Measurements from ENCODE around the gene LAMA1. TPM values are rescaled to one million over a fixed set of nuclear protein-coding genes. Genes with fewer than 3 reads are reported as not detected.

LAMA1 gene
- total RNA-seq, 1 experiment from 2014 or later, result not detected

DNA sequence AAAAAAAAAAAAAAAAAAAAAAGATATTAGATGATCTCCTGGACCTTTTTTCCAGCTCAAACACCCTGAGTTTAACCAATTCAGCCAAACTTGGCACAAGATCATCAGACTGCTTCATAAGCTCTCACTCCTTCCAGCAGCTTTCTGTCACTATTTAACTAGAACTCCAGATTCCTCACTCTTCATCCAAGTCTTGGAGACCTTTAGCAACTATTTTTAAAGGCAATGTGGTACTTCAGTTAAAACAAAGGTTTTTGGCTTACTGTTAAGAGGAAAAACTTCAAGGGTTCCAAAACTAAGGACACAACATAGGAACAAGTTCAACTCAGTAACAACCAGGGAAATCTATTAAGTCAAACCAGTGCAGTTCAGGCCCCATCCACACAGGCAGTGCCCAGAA, 23.2 kb downstream of the LAMA1 start:
- H3K9me3 ChIP-seq (ENCODE audit: insufficient read depth, low read depth), result no peaks in the 10 kb centered on the region
- CTCF ChIA-PET, result interaction anchor here (0.6 kb wide), 1 partner anchor 10 kb away, joined by 3 read pairs; no protein-coding TSS in a partner anchor
- no peak overlapping the region for H3K4me2 ChIP-seq
- H3K79me2 ChIP-seq (ENCODE audit: low read depth), result no peaks in the 10 kb centered on the region
- TF ChIP-seq, protein P1, sequence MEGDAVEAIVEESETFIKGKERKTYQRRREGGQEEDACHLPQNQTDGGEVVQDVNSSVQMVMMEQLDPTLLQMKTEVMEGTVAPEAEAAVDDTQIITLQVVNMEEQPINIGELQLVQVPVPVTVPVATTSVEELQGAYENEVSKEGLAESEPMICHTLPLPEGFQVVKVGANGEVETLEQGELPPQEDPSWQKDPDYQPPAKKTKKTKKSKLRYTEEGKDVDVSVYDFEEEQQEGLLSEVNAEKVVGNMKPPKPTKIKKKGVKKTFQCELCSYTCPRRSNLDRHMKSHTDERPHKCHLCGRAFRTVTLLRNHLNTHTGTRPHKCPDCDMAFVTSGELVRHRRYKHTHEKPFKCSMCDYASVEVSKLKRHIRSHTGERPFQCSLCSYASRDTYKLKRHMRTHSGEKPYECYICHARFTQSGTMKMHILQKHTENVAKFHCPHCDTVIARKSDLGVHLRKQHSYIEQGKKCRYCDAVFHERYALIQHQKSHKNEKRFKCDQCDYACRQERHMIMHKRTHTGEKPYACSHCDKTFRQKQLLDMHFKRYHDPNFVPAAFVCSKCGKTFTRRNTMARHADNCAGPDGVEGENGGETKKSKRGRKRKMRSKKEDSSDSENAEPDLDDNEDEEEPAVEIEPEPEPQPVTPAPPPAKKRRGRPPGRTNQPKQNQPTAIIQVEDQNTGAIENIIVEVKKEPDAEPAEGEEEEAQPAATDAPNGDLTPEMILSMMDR (conservative IDR thresholded peaks at IDR 0.05), result no peak
- TF ChIP-seq EZH2 (IDR thresholded peaks at IDR 0.05; ENCODE audit: low read depth), result no peak
- H3F3A ChIP-seq (ENCODE audit: insufficient read depth, low read depth), result no peaks in the 10 kb centered on the region
- no peak overlapping the region for H2AFZ ChIP-seq
- H3K4me1 ChIP-seq (replicated peaks; ENCODE audit: insufficient read depth), result no peaks in the 10 kb centered on the region
- no peak overlapping the region for H3K27ac ChIP-seq
- POLR2A ChIA-PET (ENCODE audit: unreplicated experiment), result no interaction called here
- H3K4me3 ChIP-seq, result no peak overlapping the region
- H3K36me3 ChIP-seq (ENCODE audit: low read depth), result no peaks in the 10 kb centered on the region
- H3K27me3 ChIP-seq (ENCODE audit: insufficient read depth, low read depth), result peaks cover 69% of the 10 kb centered on the region
- intact Hi-C loops (cut with micrococcal nuclease; ENCODE audit: unreplicated experiment), result no loop called here
- no TSS peak for BruUV-seq (replicated peaks)
- H4K20me1 ChIP-seq (ENCODE audit: insufficient read depth), result no peaks in the 10 kb centered on the region
- DNase-seq, result no peak
- no peaks in the 10 kb centered on the region for H3K9me2 ChIP-seq (ENCODE audit: insufficient read depth)

DNA sequence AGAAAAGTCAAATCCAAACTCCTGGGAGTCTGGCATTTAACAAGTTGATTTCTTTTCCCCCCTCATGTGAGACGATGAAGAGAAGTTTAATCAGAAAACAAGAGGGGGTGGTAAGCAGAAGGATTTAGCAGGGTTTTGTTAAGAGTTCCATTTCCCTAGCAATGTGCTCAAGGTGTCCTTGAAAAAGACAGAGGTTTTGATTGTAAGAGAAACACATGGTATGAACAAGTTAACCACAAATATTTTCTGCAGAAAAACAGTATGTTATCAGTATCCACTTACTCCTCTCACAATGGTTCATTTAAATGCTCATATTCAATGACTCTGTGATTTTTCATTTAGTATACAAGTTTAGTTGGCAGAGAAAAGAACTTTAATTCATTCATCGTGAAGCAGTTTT, 26.8 kb downstream of the LAMA1 start:
- H3F3A ChIP-seq (ENCODE audit: insufficient read depth, low read depth), result no peaks in the 10 kb centered on the region
- no peaks in the 10 kb centered on the region for H3K9me3 ChIP-seq (ENCODE audit: insufficient read depth, low read depth)
- no TSS peak for BruUV-seq (replicated peaks)
- intact Hi-C loops (cut with micrococcal nuclease; ENCODE audit: unreplicated experiment), result no loop called here
- no peak overlapping the region for H3K4me3 ChIP-seq
- no peak overlapping the region for H3K27ac ChIP-seq
- DNase-seq, result no peak
- H4K20me1 ChIP-seq (ENCODE audit: insufficient read depth), result no peaks in the 10 kb centered on the region
- TF ChIP-seq, protein P1 (conservative IDR thresholded peaks at IDR 0.05), result no peak
- TF ChIP-seq EZH2 (IDR thresholded peaks at IDR 0.05; ENCODE audit: low read depth), result no peak
- H2AFZ ChIP-seq, result no peak overlapping the region
- H3K36me3 ChIP-seq (ENCODE audit: low read depth), result no peaks in the 10 kb centered on the region
- H3K27me3 ChIP-seq (ENCODE audit: insufficient read depth, low read depth), result peaks cover 88% of the 10 kb centered on the region
- H3K4me1 ChIP-seq (replicated peaks; ENCODE audit: insufficient read depth), result no peaks in the 10 kb centered on the region
- ChIA-PET CTCF (no interaction called here), POLR2A (ENCODE audit: unreplicated experiment) (no interaction called here)
- no peaks in the 10 kb centered on the region for H3K79me2 ChIP-seq (ENCODE audit: low read depth)
- no peaks in the 10 kb centered on the region for H3K9me2 ChIP-seq (ENCODE audit: insufficient read depth)
- no peak overlapping the region for H3K4me2 ChIP-seq

DNA sequence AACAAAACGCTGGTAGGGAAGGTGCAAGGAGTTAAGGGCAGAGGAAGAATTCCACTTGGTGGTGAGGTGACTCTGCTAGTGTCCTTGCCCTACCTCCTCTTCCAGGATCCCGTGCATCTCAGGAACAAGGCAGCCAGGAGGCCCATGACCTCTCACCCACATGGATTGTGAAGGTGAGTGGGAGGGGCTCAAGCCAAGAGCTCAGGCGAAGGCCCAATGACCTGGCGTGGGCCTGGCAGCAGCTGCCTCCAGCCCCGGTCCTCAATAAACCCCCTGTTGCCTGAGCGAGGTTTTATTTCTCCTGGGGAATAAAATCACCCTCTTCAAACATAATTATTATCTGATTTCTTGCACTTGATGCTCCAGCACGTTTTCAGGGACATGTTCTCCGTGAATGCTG, 28.2 kb downstream of the LAMA1 start:
- peaks cover 89% of the 10 kb centered on the region for H3K27me3 ChIP-seq (ENCODE audit: insufficient read depth, low read depth)
- no peaks in the 10 kb centered on the region for H3K36me3 ChIP-seq (ENCODE audit: low read depth)
- H3K4me3 ChIP-seq, result no peak overlapping the region
- H3K79me2 ChIP-seq (ENCODE audit: low read depth), result no peaks in the 10 kb centered on the region
- no peaks in the 10 kb centered on the region for H3K9me3 ChIP-seq (ENCODE audit: insufficient read depth, low read depth)
- no peaks in the 10 kb centered on the region for H3K4me1 ChIP-seq (replicated peaks; ENCODE audit: insufficient read depth)
- intact Hi-C loops (cut with micrococcal nuclease; ENCODE audit: unreplicated experiment), result no loop called here
- CTCF ChIA-PET, result no interaction called here
- POLR2A ChIA-PET (ENCODE audit: unreplicated experiment), result no interaction called here
- TF ChIP-seq EZH2 (IDR thresholded peaks at IDR 0.05; ENCODE audit: low read depth), result no peak
- DNase-seq, result no peak
- no peaks in the 10 kb centered on the region for H4K20me1 ChIP-seq (ENCODE audit: insufficient read depth)
- no TSS peak for BruUV-seq (replicated peaks)
- H3K4me2 ChIP-seq, result no peak overlapping the region
- no peak overlapping the region for H2AFZ ChIP-seq
- no peaks in the 10 kb centered on the region for H3K9me2 ChIP-seq (ENCODE audit: insufficient read depth)
- no peaks in the 10 kb centered on the region for H3F3A ChIP-seq (ENCODE audit: insufficient read depth, low read depth)
- H3K27ac ChIP-seq, result no peak overlapping the region
